Fibroblast of the conjunctiva (primary cell): ENCODE results near the gene MET.
"Not testable (repeated sequence)": the region's sequence is repeated elsewhere in the genome, so short reads cannot be mapped to it uniquely, and the experiment has no call there.

ENCODE experiments used
- DNase-seq: peaks from one replicate; pipeline ENCODE4 v3.0.0-alpha.2; 2010; ENCODE audit warnings: low read depth

MET gene

DNA sequence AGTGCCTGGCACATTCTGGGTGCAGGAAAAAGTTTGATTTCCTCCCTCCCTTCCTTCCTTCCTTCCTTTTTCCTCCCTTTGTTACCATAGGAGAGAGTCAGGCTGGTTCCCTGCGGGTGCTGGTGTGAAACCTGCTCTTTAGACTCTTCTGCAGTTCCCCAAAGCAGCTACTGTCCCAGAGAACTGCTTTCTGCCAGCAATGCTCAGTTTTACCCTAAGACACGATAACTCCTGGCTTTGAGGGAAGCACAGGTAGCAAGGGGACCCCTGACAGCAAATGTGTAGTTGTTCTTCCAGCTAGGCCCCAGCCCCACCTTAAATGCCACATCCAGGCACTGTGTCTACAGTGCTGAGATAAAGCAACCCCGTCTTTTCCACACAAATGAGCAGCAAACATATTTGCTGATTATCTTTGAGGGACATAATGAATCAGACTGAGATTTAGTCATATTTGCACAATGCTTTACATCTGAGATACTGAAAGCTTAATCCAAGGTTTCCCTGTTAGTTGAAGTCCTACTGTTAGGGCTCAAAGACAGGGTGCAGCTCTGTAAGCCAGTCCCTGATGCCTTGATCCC lies 55.5 kb downstream of the MET start:
- DNase-seq, result no peak

GRCh38 chr7:116728413-116728812 lies 56.4 kb downstream of the MET start:
- no peak for DNase-seq

GRCh38 chr7:116730097-116731022 lies 58.4 kb downstream of the MET start:
- DNase-seq, result no peak

DNA sequence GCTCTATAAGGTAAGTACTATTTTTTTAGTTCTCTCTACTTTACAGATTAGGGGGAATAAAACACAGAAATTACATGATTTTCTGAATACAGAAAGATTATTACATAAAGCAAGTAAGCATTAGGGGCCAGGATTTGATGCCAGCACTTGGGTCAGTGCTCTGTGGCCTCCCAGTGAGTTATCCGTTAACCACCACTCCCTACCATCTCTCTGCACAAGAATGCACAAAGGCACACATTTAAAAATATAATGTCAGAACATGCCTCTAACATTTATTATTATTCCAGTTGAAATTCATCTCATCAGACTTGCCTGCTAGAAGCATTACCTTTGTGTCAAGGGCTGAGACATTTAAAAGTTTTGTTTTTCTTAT lies 59.0 kb downstream of the MET start:
- DNase-seq, result no peak

DNA sequence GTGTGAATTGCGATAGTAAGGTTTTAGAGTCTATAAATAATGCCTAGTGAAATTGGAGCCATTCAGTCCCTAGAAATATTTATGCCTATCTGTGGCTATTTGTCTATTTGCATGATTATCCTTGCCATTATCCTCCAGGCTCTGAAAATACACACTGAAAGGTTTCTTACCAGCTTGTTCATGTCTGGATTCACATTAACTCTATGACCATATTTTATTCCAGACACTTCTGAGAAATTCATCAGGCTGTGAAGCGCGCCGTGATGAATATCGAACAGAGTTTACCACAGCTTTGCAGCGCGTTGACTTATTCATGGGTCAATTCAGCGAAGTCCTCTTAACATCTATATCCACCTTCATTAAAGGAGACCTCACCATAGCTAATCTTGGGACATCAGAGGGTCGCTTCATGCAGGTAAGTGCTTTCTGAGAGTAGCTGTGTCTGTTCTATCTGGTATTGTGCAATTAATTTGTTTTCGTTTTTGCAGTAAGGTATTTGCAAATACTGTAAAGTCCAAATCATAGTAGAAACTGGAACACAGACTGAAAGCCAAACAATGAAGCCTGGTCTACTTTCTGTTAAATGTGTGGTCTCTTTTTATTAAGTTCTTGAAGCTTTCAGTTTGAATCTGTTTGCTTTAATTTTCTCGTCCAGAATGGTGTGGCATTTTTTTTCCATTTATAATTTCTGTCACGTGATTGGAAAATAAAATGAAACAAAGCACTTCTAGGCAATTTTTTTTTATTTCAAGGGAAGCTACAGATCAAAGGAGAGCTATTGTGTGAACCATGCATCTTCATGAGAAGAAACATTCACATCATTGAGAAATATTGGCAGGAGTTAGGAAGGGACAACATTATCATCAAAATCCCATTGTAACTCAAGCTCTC lies 59.7 kb downstream of the MET start:
- DNase-seq, result no peak

GRCh38 chr7:116732788-116733694 lies 61.0 kb downstream of the MET start:
- no peak for DNase-seq

DNA sequence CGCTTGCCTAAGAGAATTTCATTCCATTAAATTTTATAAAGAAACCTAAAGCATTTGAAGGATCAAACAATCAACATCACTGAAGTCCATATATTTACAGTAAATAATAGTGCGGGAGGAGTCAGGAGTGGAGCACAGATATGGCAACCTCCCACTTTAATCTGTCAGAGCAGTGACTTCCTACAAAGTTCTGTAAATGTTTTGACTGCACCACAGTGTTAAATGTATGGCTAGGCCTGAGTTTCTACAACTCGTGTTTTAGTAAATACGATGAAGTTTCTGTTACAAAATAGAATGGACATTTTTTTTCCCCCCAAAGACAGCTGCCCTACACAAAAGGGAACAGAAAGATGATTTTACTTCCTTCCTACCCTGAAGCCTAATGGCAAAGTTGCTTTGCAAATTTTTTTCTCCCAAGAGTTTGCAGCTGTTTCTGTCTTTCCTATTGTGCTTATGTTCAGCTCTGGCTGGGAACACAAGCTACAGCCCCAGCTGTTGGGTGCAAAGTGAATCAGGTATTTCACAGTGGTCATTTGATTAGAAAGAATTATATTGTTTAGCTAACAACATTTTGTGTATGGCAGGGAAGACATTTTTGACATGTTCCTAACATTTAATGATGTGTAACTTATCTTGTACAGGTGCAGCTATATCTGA lies 62.1 kb downstream of the MET start:
- DNase-seq, result no peak

DNA sequence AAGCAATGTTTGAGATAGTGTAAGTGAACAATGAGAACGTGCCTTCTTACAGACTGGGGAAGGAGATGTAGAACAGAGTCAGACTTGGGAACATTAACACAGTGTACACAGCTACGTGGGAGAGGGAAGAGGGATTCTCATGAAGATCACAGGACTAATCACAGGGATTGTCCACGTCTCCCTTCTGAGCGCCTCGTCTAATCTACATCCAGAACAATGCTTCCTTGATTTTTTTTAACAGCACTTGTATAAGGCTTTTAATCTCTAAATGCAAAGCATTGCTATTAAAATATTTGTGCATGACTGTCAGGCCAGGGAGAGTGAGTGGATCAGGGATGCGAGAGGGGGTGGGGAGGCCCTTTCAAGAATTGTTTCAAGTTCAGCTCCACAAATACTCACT lies 62.7 kb downstream of the MET start:
- DNase-seq, result no peak

- no peak for DNase-seq
Measured at GRCh38 chr7:116736927-116737715, 65.1 kb downstream of the MET start.

GRCh38 chr7:116738378-116738777 lies 66.4 kb downstream of the MET start:
- no peak for DNase-seq

- no peak for DNase-seq
Measured at GRCh38 chr7:116739307-116739706, 67.3 kb downstream of the MET start.

DNA sequence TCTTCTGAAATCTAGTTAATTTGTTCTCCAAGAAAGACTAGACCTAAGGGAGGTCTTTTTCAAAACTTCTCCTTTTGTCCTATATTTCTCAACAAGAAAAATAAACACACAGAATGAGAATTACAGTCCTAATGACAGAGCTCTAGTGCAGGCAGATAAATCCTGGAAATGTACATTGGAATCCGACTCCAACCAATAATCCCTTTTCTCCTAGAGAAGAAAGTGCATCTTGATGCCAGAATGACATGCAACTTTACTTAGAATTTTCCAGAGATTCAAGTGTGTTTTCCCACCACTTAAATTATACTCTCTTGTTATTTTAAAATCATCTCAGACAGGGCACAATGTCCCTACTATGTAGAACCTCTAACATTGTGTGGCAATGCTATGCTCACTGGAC lies 68.2 kb downstream of the MET start:
- no peak for DNase-seq

GRCh38 chr7:116740755-116741462 lies 68.9 kb downstream of the MET start:
- no peak for DNase-seq

DNA sequence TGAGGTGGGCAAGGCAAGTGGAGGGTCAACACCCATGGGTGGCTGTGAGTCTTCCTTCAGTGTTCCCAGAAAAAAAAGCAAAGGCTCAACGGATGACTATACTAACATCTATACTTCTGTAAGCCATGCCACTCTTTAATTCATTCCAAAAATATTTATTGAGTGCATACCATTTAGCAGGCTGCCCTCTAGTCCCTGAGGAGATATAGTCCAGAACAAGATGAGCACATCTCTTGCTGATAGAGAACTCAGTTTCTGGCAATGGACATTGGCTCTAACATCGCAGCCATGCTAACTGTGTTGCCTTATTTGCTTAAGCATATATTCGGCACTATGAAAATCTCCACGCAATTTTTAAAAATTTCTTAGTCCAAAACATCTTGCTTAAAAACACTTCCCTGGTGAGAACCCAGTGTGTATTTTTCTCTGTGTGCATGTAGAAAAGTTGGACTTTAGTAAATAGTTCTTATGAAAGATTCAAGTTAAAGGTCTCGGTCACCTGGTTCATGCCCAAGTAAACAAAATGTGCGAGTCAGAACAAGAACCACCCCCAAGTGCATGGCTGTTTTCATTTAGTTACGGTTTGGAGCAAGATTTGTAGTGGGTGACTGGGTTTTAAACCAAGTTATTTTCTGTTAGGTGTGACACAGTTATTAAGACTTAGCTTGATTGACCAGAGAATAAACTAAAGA lies 69.8 kb downstream of the MET start:
- DNase-seq, result no peak

GRCh38 chr7:116742641-116743040 lies 70.6 kb downstream of the MET start:
- no peak for DNase-seq

DNA sequence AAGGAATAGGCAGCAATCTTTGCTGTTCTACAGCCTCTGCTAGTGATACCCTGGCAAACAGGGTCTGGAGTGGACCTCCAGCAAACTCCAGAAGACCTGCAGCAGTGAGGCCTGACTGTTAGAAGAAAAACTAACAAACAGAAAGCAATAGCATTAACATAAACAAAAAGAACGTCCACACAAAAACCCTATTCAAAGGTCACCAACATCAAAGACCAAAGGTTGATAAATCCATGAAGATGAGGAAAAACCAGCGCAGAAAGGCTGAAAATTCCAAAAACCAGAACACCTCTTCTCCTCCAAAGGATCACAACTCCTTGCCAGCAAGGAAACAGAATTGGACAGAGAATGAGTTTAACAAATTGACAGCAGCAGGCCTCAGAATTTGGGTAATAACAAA lies 71.8 kb downstream of the MET start:
- not testable (repeated sequence) for DNase-seq

GRCh38 chr7:116746388-116746787 lies 74.4 kb downstream of the MET start:
- DNase-seq, result not testable (repeated sequence)

- not testable (repeated sequence) for DNase-seq
Measured at GRCh38 chr7:116751070-116751469, 79.1 kb downstream of the MET start.
